ENCODE results near the gene PDE4C.

- TF ChIP-seq FOXK2 (IDR thresholded peaks at IDR 0.05) (no peak), TARDBP (IDR thresholded peaks at IDR 0.05) (no peak), CTBP1 (IDR thresholded peaks at IDR 0.05; ENCODE audit: borderline replicate concordance) (no peak), SP1 (IDR thresholded peaks at IDR 0.05) (no peak), FOXM1 (IDR thresholded peaks at IDR 0.05; ENCODE audit: borderline replicate concordance) (no peak), SUZ12 (IDR thresholded peaks at IDR 0.05) (no peak)
- TF ChIP-seq, protein P1, sequence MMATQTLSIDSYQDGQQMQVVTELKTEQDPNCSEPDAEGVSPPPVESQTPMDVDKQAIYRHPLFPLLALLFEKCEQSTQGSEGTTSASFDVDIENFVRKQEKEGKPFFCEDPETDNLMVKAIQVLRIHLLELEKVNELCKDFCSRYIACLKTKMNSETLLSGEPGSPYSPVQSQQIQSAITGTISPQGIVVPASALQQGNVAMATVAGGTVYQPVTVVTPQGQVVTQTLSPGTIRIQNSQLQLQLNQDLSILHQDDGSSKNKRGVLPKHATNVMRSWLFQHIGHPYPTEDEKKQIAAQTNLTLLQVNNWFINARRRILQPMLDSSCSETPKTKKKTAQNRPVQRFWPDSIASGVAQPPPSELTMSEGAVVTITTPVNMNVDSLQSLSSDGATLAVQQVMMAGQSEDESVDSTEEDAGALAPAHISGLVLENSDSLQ (IDR thresholded peaks at IDR 0.05) = no peak
These were observed 20.9 kb downstream of the PDE4C start for GRCh38 chr19:18205200-18205892.

All from HEK293T (cell line).